Osteoblast (primary cell): ENCODE results near the gene ASIP. TPM values are rescaled to one million over a fixed set of nuclear protein-coding genes. Genes with fewer than 3 reads are reported as not detected.
"Not testable (repeated sequence)": the region's sequence is repeated elsewhere in the genome, so short reads cannot be mapped to it uniquely, and the experiment has no call there.

Source experiments
- DNase-seq: peaks from one replicate; pipeline ENCODE4 v3.0.0; 2011; ENCODE audit warnings: low spot score, mixed read lengths; ENCODE audit not compliant: insufficient read length; ENCODE audit errors: missing footprints
- H2AFZ ChIP-seq: 2 replicates; pipeline ENCODE4 v1.6.0; 2011; ENCODE audit warnings: mild to moderate bottlenecking, low read length
- H3K27ac ChIP-seq: 2 replicates; pipeline ENCODE4 v1.5.1; 2011; ENCODE audit warnings: mild to moderate bottlenecking, low read depth, low read length, moderate library complexity
- H3K27me3 ChIP-seq: 2 replicates; pipeline ENCODE4 v1.6.0; 2012; ENCODE audit warnings: mild to moderate bottlenecking, control low read depth, inconsistent platforms, low read length, moderate library complexity; ENCODE audit not compliant: insufficient read depth
- H3K36me3 ChIP-seq: 2 replicates; pipeline ENCODE4 v1.5.1; 2011; ENCODE audit warnings: mild to moderate bottlenecking, low read length, control low read depth, moderate library complexity; ENCODE audit not compliant: insufficient read depth
- H3K4me1 ChIP-seq: 2 replicates; pipeline ENCODE4 v1.5.1; 2011; ENCODE audit warnings: mild to moderate bottlenecking, low read length, control low read depth, moderate library complexity; ENCODE audit not compliant: insufficient read depth
- H3K4me2 ChIP-seq: 2 replicates; pipeline ENCODE4 v1.6.0; 2011; ENCODE audit warnings: mild to moderate bottlenecking, low read length; ENCODE audit not compliant: insufficient read depth
- H3K4me3 ChIP-seq: fragments of 200-600 bp; sonication (generic); 3 replicates; pipeline ENCODE4 v1.5.1; 2012; ENCODE audit warnings: mild to moderate bottlenecking, low read length, inconsistent platforms; ENCODE audit not compliant: insufficient read depth
- H3K79me2 ChIP-seq: 2 replicates; pipeline ENCODE4 v1.6.0; 2012; ENCODE audit warnings: mild to moderate bottlenecking, low read length, control low read depth, inconsistent platforms; ENCODE audit not compliant: insufficient read depth
- H3K9me3 ChIP-seq: 2 replicates; pipeline ENCODE4 v1.5.1; 2011; ENCODE audit warnings: low read depth, low read length, control low read depth
- H4K20me1 ChIP-seq: 2 replicates; pipeline ENCODE4 v1.6.0; 2012; ENCODE audit warnings: mild to moderate bottlenecking, low read length, control low read depth; ENCODE audit not compliant: insufficient read depth
- total RNA-seq: library from RNA; depleted of rRNA; stranded (reverse); fragments of >200 nt; gene quantifications from 2 replicates; pipeline ENCODE4 v1.2.3, GENCODE V29; 2012
- TF ChIP-seq, protein P1 (sequence below): IDR thresholded peaks from 2 replicates; pipeline ENCODE4 v1.5.1; 2011; ENCODE audit warnings: mild to moderate bottlenecking, low read depth, low read length, moderate library complexity; ENCODE audit errors: extremely low read depth

Gene ASIP
- total RNA-seq, 1 donor = not detected

DNA sequence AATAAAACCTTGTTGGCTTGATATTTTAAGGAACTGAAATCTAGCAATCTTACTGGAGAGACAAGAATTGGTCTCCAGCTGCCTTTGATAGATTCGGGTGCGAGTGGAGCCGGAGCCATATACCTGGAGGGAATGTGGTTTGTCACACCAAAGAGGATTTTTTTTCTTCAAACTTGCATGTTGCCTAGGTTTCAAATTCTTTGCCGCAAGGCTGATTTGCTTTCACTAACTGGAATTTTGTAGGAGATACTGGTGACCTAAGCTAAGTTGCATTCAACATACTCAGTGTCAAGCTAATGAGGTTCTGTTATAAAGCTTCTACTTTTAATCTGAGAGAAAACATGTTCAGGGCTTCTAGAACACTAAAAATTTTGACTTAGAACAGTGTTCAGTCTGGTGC lies 39.7 kb upstream of the ASIP start:
- Histone ChIP-seq H3K27me3 (peaks cover 11% of the 10 kb centered on the region), H3K79me2 (no peaks in the 10 kb centered on the region), H3K4me1 (no peaks in the 10 kb centered on the region), H3K9me3 (no peaks in the 10 kb centered on the region), H3K36me3 (no peaks in the 10 kb centered on the region), H4K20me1 (no peaks in the 10 kb centered on the region), H2AFZ (no peak overlapping the region), H3K27ac (no peak overlapping the region), H3K4me2 (no peak overlapping the region), H3K4me3 (no peak overlapping the region)
- DNase-seq = no peak
- TF ChIP-seq, protein P1, sequence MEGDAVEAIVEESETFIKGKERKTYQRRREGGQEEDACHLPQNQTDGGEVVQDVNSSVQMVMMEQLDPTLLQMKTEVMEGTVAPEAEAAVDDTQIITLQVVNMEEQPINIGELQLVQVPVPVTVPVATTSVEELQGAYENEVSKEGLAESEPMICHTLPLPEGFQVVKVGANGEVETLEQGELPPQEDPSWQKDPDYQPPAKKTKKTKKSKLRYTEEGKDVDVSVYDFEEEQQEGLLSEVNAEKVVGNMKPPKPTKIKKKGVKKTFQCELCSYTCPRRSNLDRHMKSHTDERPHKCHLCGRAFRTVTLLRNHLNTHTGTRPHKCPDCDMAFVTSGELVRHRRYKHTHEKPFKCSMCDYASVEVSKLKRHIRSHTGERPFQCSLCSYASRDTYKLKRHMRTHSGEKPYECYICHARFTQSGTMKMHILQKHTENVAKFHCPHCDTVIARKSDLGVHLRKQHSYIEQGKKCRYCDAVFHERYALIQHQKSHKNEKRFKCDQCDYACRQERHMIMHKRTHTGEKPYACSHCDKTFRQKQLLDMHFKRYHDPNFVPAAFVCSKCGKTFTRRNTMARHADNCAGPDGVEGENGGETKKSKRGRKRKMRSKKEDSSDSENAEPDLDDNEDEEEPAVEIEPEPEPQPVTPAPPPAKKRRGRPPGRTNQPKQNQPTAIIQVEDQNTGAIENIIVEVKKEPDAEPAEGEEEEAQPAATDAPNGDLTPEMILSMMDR = no peak

DNA sequence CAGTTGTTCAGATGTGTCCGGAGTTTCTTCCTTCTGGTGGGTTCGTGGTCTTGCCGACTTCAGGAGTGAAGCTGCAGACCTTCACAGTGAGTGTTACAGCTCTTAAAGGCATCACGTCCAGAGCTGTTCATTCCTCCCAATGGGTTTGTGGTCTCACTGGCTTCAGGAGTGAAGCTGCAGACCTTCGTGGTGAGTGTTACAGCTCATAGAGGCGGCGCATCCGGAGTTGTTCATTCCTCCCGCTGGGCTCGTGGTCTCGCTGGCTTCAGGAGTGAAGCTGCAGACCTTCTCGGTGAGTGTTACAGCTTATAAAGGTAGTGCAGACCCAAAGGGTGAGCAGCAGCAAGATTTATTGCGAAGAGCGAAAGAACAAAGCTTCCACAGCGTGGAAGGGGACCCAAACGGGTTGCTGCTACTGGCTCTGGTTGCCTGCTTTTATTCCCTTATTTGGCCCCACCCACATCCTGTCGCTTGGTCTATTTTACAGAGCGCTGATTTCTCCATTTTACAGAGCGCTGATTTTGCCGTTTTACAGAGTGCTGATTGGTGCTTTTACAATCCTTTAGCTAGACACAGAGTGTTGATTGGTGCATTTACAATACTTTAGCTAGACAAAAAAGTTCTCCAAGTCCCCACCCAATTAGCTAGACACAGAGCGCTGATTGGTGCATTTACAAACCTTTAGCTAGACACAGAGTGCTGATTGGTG lies 35.9 kb upstream of the ASIP start:
- H3K36me3 ChIP-seq, H4K20me1 ChIP-seq, H3K27ac ChIP-seq, DNase-seq, H3K79me2 ChIP-seq, H3K4me1 ChIP-seq, H2AFZ ChIP-seq, H3K4me3 ChIP-seq, H3K9me3 ChIP-seq, H3K27me3 ChIP-seq: not testable (repeated sequence)
- peak overlapping the region; percentile 53 for H3K4me2 ChIP-seq

DNA sequence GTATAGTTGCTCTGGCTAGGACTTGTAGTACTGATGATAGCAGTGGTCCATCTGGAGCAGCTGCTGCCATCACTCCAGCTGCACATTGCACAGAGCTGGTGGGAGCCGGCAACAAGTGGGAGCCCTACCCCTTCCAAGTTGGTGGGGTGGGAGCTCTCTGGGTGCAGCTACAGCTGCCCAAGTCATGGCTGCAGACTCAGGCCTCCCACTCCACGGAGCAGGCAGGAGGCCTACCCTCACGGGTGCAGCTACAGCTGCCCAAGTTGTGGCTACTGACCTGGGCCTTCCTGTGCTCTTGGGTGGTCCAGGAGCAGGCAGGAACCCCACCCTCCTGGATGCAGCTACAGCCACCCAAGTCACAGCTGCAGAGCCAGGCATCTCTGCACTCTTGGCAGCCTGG lies 32.1 kb upstream of the ASIP start:
- Histone ChIP-seq H3K4me2 (no peak overlapping the region), H3K27ac (no peak overlapping the region), H3K79me2 (no peaks in the 10 kb centered on the region), H3K9me3 (no peaks in the 10 kb centered on the region), H3K27me3 (no peaks in the 10 kb centered on the region), H4K20me1 (no peaks in the 10 kb centered on the region), H3K36me3 (no peaks in the 10 kb centered on the region), H3K4me1 (no peaks in the 10 kb centered on the region), H2AFZ (no peak overlapping the region), H3K4me3 (no peak overlapping the region)
- no peak for DNase-seq
- TF ChIP-seq, protein P1 = no peak

DNA sequence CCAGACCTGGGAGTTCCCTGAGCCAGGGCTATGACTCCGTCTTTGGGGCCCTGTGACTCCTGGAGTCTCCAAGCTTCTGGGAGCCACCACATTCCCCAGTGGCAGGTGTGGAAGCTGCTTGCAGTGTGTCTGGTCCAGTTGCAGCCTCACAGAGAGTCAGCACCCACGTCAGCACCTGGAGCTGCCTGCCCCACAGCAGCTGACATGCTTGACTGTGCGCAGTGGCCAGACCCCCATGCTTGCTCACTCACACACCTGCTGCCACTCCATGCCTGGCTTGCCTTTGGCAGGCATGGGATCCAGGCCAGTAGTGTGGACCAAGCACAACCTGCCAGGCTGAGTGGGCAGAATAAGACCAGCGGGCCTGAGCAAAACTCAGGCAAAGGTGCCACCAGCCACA lies 31.0 kb upstream of the ASIP start:
- Histone ChIP-seq H3K36me3 (no peaks in the 10 kb centered on the region), H3K27me3 (no peaks in the 10 kb centered on the region), H3K4me1 (no peaks in the 10 kb centered on the region), H4K20me1 (no peaks in the 10 kb centered on the region), H3K4me3 (no peak overlapping the region), H3K9me3 (no peaks in the 10 kb centered on the region), H2AFZ (no peak overlapping the region), H3K4me2 (no peak overlapping the region), H3K27ac (no peak overlapping the region), H3K79me2 (no peaks in the 10 kb centered on the region)
- no peak for DNase-seq
- TF ChIP-seq, protein P1 = no peak
